CD4-positive, alpha-beta T cell treated with Interleukin-1 beta for 1 hour (primary cell): ENCODE results near the gene STAG3.
"Not testable (repeated sequence)": the region's sequence is repeated elsewhere in the genome, so short reads cannot be mapped to it uniquely, and the experiment has no call there.

Source experiments
- DNase-seq, 2 donors: peaks; one replicate each; pipeline ENCODE4 v3.0.0-alpha.2; 2020 to 2022

The STAG3 gene

GRCh38 chr7:100176096-100177044 lies 1.3 kb upstream of the STAG3 start:
- no peak for DNase-seq

GRCh38 chr7:100180084-100180483 lies 2.4 kb downstream of the STAG3 start:
- DNase-seq, result not testable (repeated sequence)

- DNase-seq, result peak; percentile 33 to 45
Observed at GRCh38 chr7:100182616-100183015, 4.9 kb downstream of the STAG3 start.

- not testable (repeated sequence) for DNase-seq
Observed at GRCh38 chr7:100183090-100183489, 5.4 kb downstream of the STAG3 start.

DNA sequence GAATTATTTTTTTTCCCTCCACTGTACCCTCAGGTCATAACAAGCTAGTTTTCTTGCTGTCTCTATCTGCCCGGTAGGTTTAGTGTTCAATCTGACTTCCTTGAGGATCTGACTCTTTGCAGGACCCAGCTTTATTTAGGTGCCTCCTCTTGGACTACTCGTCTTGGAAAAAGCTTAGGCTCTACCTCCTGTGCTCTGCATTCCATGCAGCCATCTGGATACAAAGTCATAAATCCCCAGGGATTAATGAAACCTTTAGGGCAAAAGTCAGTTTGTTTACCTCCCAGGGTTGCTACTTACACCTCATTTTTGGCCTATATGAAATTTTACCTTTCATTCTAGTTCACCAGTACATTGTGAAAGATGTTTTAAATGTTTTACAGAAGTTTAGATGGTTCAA lies 8.0 kb downstream of the STAG3 start:
- no peak for DNase-seq

DNA sequence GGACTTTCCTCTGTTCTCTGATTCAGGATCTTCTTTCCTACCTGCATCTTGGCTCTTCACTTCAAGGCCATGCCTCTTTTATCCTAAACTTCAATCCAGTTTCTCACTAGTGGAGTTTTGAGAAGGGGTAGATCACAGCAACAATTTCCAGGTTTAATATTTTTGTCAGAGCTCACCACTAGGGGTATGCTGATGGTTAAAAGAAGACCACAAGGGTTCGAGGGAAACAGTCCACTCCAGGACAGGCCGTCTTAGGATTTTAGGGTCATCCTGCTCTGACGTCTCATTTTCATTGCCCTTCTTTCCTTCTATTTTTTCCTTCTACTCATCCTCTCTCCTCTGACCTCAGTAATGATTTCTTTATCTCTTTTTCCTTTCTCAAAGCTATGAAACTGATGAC lies 11.3 kb downstream of the STAG3 start:
- DNase-seq, result no peak

DNA sequence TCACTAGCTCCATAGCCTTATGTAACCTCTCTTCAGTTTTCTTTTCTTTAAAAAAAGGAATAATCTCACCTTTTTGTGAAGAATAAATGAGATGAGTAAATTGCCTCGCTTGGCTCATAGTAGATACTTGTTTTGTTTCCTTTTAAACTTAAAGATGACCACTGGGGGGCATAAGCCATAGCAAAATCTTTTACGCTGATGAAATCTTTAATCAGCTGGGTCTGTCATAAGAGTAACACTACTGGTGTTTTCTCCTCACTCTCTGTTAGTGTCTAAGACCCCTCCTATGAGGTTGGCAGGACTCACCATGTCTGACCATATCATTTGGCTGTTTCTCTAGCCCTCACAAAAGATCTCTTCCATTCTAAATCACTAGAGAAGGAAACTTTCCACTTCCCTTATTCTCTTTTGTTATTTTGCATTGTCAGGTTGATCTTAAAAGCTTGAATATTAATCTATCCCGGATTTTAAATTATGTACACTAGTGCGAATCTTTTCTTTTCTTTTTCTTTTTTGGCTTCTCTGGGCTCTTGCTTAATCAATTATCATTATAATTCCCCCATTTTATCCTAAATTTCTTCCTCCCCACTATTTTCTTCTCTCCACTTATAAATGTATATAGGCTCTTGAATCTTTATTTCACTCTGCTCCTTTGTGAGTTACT lies 12.5 kb downstream of the STAG3 start:
- peak in 1 of 2 donors; percentile 70 for DNase-seq

DNA sequence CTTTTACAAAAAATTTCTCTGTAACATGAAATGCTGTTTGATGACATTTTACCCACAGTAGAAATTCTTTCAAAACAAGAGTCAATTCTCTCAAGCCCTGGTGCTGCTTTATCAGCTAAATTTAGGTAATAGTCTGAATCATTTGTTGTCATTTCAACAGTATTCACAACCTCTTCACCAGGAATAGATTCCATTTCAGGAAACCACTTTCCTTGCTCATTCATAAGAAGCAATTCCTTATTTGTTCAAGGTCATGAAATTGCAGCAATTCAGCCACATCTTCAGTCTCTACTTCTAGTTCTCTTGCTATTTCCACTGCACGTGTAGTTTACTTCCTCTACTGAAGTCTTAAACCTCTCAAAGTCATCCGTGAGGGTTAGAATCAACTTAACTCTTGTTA lies 14.1 kb downstream of the STAG3 start:
- no peak for DNase-seq

DNA sequence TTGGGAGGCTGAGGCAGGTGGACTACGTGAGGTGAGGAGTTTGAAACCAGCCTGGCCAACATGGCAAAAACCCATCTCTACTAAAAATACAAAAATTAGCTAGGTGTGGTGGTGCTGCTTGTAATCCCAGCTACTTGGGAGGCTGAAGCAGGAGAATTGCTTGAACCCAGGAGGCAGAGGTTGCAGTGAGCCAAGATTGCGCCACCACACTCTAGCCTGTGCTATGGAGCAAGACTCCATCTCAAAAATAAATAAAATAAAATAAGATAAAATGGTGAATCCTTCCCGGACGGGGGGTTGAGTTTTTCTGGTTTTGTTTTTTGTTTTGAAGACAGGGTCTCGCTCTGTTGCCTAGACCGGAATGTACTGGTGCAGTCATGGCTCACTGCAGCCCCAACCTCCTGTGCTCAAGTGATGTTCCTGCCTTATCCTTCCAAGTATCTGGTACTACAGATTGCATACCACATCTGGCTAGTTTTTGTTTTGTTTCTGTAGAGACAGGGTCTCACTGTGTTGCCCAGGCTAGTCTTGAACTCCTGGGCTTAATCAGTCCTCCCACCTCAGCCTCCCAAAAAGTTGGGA lies 14.7 kb downstream of the STAG3 start:
- peak in 1 of 2 donors; percentile 33 for DNase-seq

- no peak for DNase-seq
Observed at GRCh38 chr7:100192969-100193368, 15.3 kb downstream of the STAG3 start.

DNA sequence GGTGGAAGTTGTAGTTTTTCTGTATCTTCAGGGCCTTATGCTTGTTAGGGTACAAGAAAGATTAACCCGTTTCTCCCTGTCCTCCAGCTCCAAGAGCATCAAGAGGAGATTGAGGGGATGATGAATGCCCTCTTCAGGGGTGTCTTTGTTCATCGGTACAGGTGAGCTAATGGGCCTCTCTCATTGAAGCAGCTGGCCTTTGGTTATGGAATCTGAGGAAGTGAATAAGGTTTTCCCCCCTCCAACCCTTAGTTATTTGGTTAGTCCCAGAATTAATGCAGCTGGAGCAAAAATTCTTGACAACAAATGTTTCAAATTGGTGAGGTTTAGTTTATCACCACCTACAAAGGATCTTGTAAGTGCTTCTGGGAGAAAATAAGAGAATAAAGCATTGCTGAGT lies 17.5 kb downstream of the STAG3 start:
- DNase-seq, result no peak

GRCh38 chr7:100195901-100196322 lies 18.2 kb downstream of the STAG3 start:
- not testable (repeated sequence) for DNase-seq

DNA sequence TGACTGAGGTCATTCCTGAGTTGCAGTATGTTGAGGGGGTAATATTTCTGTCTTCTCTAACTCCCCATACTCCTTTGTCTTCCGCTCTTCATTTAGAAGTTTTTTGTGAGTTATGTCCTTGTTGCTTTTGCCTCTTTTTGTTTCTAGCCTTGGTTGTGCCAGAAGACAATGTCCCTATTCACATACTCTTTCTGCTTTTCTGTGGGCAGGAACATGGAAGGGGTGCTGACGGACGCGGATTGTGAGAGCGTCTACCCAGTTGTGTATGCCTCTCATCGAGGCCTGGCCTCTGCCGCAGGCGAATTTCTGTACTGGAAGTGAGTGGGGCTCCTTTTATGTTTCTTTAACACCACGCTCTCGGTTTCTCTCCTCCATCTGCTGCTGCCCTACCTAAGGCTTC lies 20.5 kb downstream of the STAG3 start:
- no peak for DNase-seq

- DNase-seq, result no peak
Observed at GRCh38 chr7:100200693-100201092, 23.0 kb downstream of the STAG3 start.

GRCh38 chr7:100204454-100204853 lies 26.7 kb downstream of the STAG3 start:
- DNase-seq, result no peak

GRCh38 chr7:100208911-100209408 lies 31.2 kb downstream of the STAG3 start:
- DNase-seq, result peak in 1 of 2 donors; percentile 44

GRCh38 chr7:100209493-100209892 lies 31.8 kb downstream of the STAG3 start:
- DNase-seq, result no peak

GRCh38 chr7:100210805-100211204 lies 33.1 kb downstream of the STAG3 start:
- no peak for DNase-seq

DNA sequence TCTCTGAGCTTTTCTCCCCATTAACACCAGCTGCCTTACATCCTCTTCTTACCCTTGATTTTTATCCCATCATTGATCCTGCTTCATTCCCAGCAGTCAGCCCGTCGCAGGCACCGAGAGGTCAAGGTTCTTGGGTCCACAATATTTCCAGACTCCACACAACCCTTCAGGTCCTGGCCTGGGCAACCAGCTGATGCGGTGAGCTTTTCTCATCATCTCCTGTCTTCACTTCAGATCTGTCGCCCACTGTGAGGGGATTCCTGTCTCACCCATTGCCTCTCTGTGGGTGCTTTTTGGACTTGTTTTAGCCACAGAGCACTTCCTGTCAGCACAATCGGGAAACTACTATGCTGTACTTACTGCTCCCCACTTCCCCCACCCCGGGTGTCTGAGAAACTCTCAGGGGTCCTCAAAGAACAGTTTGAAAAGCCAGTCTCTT lies 33.6 kb downstream of the STAG3 start:
- peak; percentile 58 to 64 for DNase-seq

- DNase-seq, result no peak
Observed at GRCh38 chr7:100212631-100213286, 35.0 kb downstream of the STAG3 start.

GRCh38 chr7:100213672-100214071 lies 36.0 kb downstream of the STAG3 start:
- DNase-seq, result no peak

- DNase-seq, result peak in 1 of 2 donors; percentile 7
Observed at GRCh38 chr7:100214356-100214755, 36.6 kb downstream of the STAG3 start.

DNA sequence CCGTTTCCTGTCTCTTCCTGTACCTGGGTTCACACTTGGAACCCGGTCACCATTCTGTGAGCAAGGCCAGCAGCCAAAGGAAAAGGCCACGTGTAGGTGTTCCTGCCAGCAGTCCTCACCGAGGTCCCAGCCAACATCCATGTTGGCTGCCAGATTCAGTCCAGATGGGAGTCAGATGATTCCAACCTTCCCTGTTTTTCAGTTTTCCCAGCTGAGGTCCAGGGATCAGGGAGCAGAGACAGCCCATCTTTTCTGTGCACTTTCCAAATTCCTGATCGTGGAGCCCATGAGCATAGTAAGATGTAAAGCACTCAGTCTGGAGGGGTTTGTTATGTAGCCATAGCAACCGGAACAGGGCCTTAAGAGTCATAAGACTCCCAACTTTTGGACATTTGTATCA lies 38.2 kb downstream of the STAG3 start:
- no peak for DNase-seq
